ENCODE measurements around the gene PTPN3.

The PTPN3 gene

GRCh38 chr9:109383356-109383755 lies 114.8 kb downstream of the PTPN3 start:
- DNase-seq (ENCODE audit: low read depth), result no peak
- TF ChIP-seq CTCF (IDR thresholded peaks at IDR 0.05; ENCODE audit: low read depth, low read length, missing control alignments), result no peak
- H3K4me3 ChIP-seq (ENCODE audit: low read depth, low read length), result no peak overlapping the region

- no peak for DNase-seq (ENCODE audit: low read depth)
- TF ChIP-seq CTCF (IDR thresholded peaks at IDR 0.05; ENCODE audit: low read depth, low read length, missing control alignments), result no peak
Observed at GRCh38 chr9:109382585-109382984, 115.5 kb downstream of the PTPN3 start.

GRCh38 chr9:109382182-109382581 lies 115.9 kb downstream of the PTPN3 start:
- no peak overlapping the region for H3K4me3 ChIP-seq (ENCODE audit: low read depth, low read length)
- TF ChIP-seq CTCF (IDR thresholded peaks at IDR 0.05; ENCODE audit: low read depth, low read length, missing control alignments), result no peak
- DNase-seq (ENCODE audit: low read depth), result no peak

More at GRCh38 chr9:109382585-109382984, 115.5 kb downstream of the PTPN3 start:
- no peak overlapping the region for H3K4me3 ChIP-seq (ENCODE audit: low read depth, low read length)

- H3K4me3 ChIP-seq (ENCODE audit: low read depth, low read length), result no peak overlapping the region
- no peak for TF ChIP-seq CTCF (IDR thresholded peaks at IDR 0.05; ENCODE audit: low read depth, low read length, missing control alignments)
- peak; percentile 21 for DNase-seq (ENCODE audit: low read depth)
Observed at GRCh38 chr9:109381011-109381729, 116.9 kb downstream of the PTPN3 start.

- no peak for TF ChIP-seq CTCF (IDR thresholded peaks at IDR 0.05; ENCODE audit: low read depth, low read length, missing control alignments)
- DNase-seq (ENCODE audit: low read depth), result no peak
- no peak overlapping the region for H3K4me3 ChIP-seq (ENCODE audit: low read depth, low read length)
Observed at GRCh38 chr9:109379513-109379912, 118.6 kb downstream of the PTPN3 start.

- no peak for TF ChIP-seq CTCF (IDR thresholded peaks at IDR 0.05; ENCODE audit: low read depth, low read length, missing control alignments)
- no peak overlapping the region for H3K4me3 ChIP-seq (ENCODE audit: low read depth, low read length)
Observed at GRCh38 chr9:109378316-109378715, 119.8 kb downstream of the PTPN3 start.

GRCh38 chr9:109372246-109372645 lies 125.9 kb downstream of the PTPN3 start:
- no peak for DNase-seq (ENCODE audit: low read depth)
- no peak for TF ChIP-seq CTCF (IDR thresholded peaks at IDR 0.05; ENCODE audit: low read depth, low read length, missing control alignments)
- H3K4me3 ChIP-seq (ENCODE audit: low read depth, low read length), result no peak overlapping the region

More at GRCh38 chr9:109378316-109378715, 119.8 kb downstream of the PTPN3 start:
- no peak for DNase-seq (ENCODE audit: low read depth)

Measured in GM12864 (cell line).